Tibial artery (tissue), 4 donors: ENCODE data around the gene NPAS3.

Experiments
- DNase-seq, 2 donors: peaks; one replicate each; pipeline ENCODE4 v3.0.0-alpha.2; 2019
- H3K27ac ChIP-seq, 2 donors: fragments of 200-600 bp; sonication (generic) in 1 of 2; 1 replicate in 1 of 2; 2 replicates in 1 of 2; pipeline ENCODE4 v1.5.1; 2018 to 2019; ENCODE audit warnings: mild to moderate bottlenecking in 1 of 2
- H3K27me3 ChIP-seq, 2 donors: fragments of 200-600 bp; sonication (generic) in 1 of 2; one replicate each; pipeline versions ENCODE4 v1.5.1 to v1.6.0; 2016 to 2019
- H3K36me3 ChIP-seq, 3 donors: fragments of 200-600 bp; sonication (generic) in 2 of 3; one replicate each; pipeline ENCODE4 v1.5.1; 2016 to 2019; ENCODE audit warnings: mild to moderate bottlenecking in 2 of 3
- H3K4me1 ChIP-seq, 4 donors: fragments of 200-600 bp; sonication (generic) in 2 of 4; 1 replicate in 3 of 4; 2 replicates in 1 of 4; pipeline ENCODE4 v1.5.1; 2016 to 2019
- H3K4me3 ChIP-seq, 2 donors: fragments of 200-600 bp; sonication (generic) in 1 of 2; 1 replicate in 1 of 2; 2 replicates in 1 of 2; pipeline ENCODE4 v1.5.1; 2018 to 2019; ENCODE audit warnings: mild to moderate bottlenecking in 2 of 2
- H3K9me3 ChIP-seq, 3 donors: fragments of 200-600 bp; sonication (generic) in 1 of 3; one replicate each; pipeline ENCODE4 v1.5.1; 2016 to 2019
- CTCF ChIP-seq, 2 experiments: fragments of 200-600 bp in 1 of 2; fragments of 450-650 bp in 1 of 2; IDR thresholded peaks; one replicate each; pipeline ENCODE4 v1.5.1; 2017 to 2019; ENCODE audit warnings: antibody characterized with exemption in 2 of 2, mild to moderate bottlenecking in 1 of 2, moderate library complexity in 1 of 2
- intact Hi-C: fragments of 100-400 bp; cut with DNase I; formaldehyde crosslinking; loops from one replicate; pipeline ENCODE4 v1.15.0; 2023; ENCODE audit warnings: low total_unique reads

The NPAS3 gene

DNA sequence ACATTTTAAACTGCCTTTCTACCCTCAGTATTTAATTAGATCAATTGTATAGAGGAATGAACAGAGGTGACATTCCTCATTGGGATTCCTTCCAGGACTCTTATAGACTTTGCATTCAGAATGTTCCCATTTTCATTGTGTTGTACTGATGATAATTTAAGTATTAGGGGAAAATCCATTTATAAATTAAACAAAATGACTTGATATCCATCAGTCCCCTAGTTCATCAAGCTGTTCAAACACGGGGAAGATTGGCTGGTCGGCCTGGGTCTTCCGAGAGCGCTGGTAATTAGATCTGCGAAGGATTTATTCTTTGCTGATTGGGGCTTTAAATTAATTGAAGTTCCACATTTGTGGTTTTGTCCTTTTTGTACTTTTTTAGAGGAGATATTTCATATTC is 738.2 kb downstream of the NPAS3 start:
- Histone ChIP-seq H3K4me1 (peaks cover 0 to 7% (median 2%) of the 10 kb centered on the region in 4 donors), H3K27me3 (no peaks in the 10 kb centered on the region), H3K27ac (no peak overlapping the region), H3K4me3 (no peak overlapping the region), H3K36me3 (no peaks in the 10 kb centered on the region), H3K9me3 (no peaks in the 10 kb centered on the region)
- no peak for DNase-seq
- TF ChIP-seq CTCF (IDR thresholded peaks at IDR 0.05), result no peak
- intact Hi-C loops, result no loop called here

GRCh38 chr14:33678005-33678404 is 739.3 kb downstream of the NPAS3 start:
- H3K36me3 ChIP-seq, result no peaks in the 10 kb centered on the region
- no peak for TF ChIP-seq CTCF (IDR thresholded peaks at IDR 0.05)
- no peak overlapping the region for H3K27ac ChIP-seq
- H3K27me3 ChIP-seq, result no peaks in the 10 kb centered on the region
- peaks cover 0 to 18% (median 12%) of the 10 kb centered on the region in 4 donors for H3K4me1 ChIP-seq
- no peaks in the 10 kb centered on the region for H3K9me3 ChIP-seq
- no peak overlapping the region for H3K4me3 ChIP-seq
- intact Hi-C loops, result no loop called here
- DNase-seq, result no peak

DNA sequence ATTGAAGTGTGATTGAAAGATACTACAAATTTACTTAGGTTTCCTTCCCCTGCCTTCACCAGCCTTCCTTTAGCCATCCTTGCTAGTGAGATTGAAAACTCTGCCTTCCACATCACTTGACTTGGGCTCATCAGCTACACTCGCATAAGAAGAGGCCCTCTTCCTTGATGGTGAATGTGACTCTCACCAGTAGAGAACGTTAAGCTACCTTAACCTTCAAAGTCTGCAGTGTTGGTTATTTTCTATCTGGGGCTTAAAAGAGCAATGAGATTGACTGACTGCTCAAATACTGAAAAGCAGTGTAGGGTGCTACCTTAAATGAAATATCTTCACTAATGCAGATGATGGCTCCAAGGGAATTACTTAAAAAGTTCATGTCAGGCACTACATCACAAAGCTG is 740.3 kb downstream of the NPAS3 start:
- DNase-seq, result no peak
- H3K9me3 ChIP-seq, result no peaks in the 10 kb centered on the region
- no peak overlapping the region for H3K27ac ChIP-seq
- H3K36me3 ChIP-seq, result no peaks in the 10 kb centered on the region
- no peak overlapping the region for H3K4me3 ChIP-seq
- intact Hi-C loops, result no loop called here
- no peaks in the 10 kb centered on the region for H3K27me3 ChIP-seq
- no peak for TF ChIP-seq CTCF (IDR thresholded peaks at IDR 0.05)
- H3K4me1 ChIP-seq, result peaks cover 0 to 27% (median 13%) of the 10 kb centered on the region in 4 donors

GRCh38 chr14:33679461-33680225 is 741.0 kb downstream of the NPAS3 start:
- DNase-seq, result no peak
- Histone ChIP-seq H3K4me1 (peaks cover 0 to 27% (median 13%) of the 10 kb centered on the region in 4 donors), H3K27me3 (no peaks in the 10 kb centered on the region), H3K9me3 (no peaks in the 10 kb centered on the region), H3K4me3 (no peak overlapping the region), H3K36me3 (no peaks in the 10 kb centered on the region), H3K27ac (no peak overlapping the region)
- no peak for TF ChIP-seq CTCF (IDR thresholded peaks at IDR 0.05)
- intact Hi-C loops, result no loop called here

GRCh38 chr14:33680873-33681272 is 742.2 kb downstream of the NPAS3 start:
- no peak for TF ChIP-seq CTCF (IDR thresholded peaks at IDR 0.05)

More at GRCh38 chr14:33680873-33681272, 742.2 kb downstream of the NPAS3 start:
- intact Hi-C loops, result no loop called here
- Histone ChIP-seq H3K36me3 (no peaks in the 10 kb centered on the region), H3K4me1 (peaks cover 0 to 32% (median 13%) of the 10 kb centered on the region in 4 donors), H3K9me3 (no peaks in the 10 kb centered on the region), H3K4me3 (no peak overlapping the region), H3K27me3 (no peaks in the 10 kb centered on the region), H3K27ac (no peak overlapping the region)
- DNase-seq, result no peak
